A549 (cell line): ENCODE measurements around the gene PTPRJ. TPM values are rescaled to one million over a fixed set of nuclear protein-coding genes. Genes with fewer than 3 reads are reported as not detected.

Experiments used
- ATAC-seq, 2 experiments: fragments of 200-7000 bp in 1 of 2; fragments of >200 bp in 1 of 2; cut with Nextera tagmentation in 1 of 2; cut with Tn5 transposase in 1 of 2; 3 replicates each; pipeline versions ENCODE4 v1.8.0 to v1.9.1; 2018 to 2020; ENCODE audit warnings: mild to moderate bottlenecking in 1 of 2, moderate library complexity in 1 of 2
- CTCF ChIA-PET: fragments of 300-600 bp; sonication (Branson Sonifier 250); formaldehyde crosslinking; extraction: SDS; loops from one replicate; lab custom pipeline; 2021; ENCODE audit warnings: antibody characterized with exemption, inconsistent platforms; lab: Yijun Ruan, JAX
- POLR2A ChIA-PET: fragments of 350-600 bp; formaldehyde crosslinking; extraction: SDS; loops from one replicate; lab custom pipeline; 2021; ENCODE audit warnings: antibody characterized with exemption, inconsistent platforms; lab: Yijun Ruan, JAX
- DNase-seq, 2 experiments: peaks; one replicate each; pipeline versions ENCODE4 v3.0.0 to v3.0.0-alpha.2; 2011 to 2016; ENCODE audit warnings: low read depth in 1 of 2, low spot score in 1 of 2
- FAIRE-seq: peaks from 2 replicates; lab custom pipeline; 2011; peaks lifted over from hg19 to GRCh38; lab: Jason Lieb, UNC
- H3K27ac ChIP-seq, 2 experiments: fragments of >200 bp; sonication (Bioruptor Twin); formaldehyde crosslinking; 3 replicates each; pipeline ENCODE4 v1.5.1; 2016 to 2017
- H3K4me1 ChIP-seq: fragments of >200 bp; sonication (Bioruptor Twin); formaldehyde crosslinking; 3 replicates; pipeline ENCODE4 v1.6.1; 2016
- H3K4me2 ChIP-seq: fragments of >200 bp; sonication (Bioruptor Twin); formaldehyde crosslinking; 3 replicates; pipeline ENCODE4 v1.6.1; 2016
- H3K4me3 ChIP-seq: fragments of >200 bp; sonication (Bioruptor Twin); formaldehyde crosslinking; 3 replicates; pipeline ENCODE4 v1.5.1; 2016
- H3K9me3 ChIP-seq: fragments of >200 bp; sonication (Bioruptor Twin); formaldehyde crosslinking; 3 replicates; pipeline ENCODE4 v1.6.1; 2016
- CBX2 ChIP-seq: fragments of 200-600 bp; sonication (generic); IDR thresholded peaks from 2 replicates; pipeline ENCODE4 v1.6.1; 2016; ENCODE audit warnings: low read depth, mild to moderate bottlenecking, borderline replicate concordance
- CBX8 ChIP-seq: fragments of 200-600 bp; sonication (generic); IDR thresholded peaks from 2 replicates; pipeline ENCODE4 v1.6.1; 2016
- EP300 ChIP-seq, 2 experiments: fragments of >200 bp; sonication (Bioruptor Twin); formaldehyde crosslinking; IDR thresholded peaks; 2 replicates in 1 of 2; 3 replicates in 1 of 2; pipeline ENCODE4 v1.6.1; 2016 to 2017
- GATA3 ChIP-seq: IDR thresholded peaks from 2 replicates; pipeline ENCODE4 v1.6.1; 2012; ENCODE audit warnings: borderline replicate concordance
- HEYL ChIP-seq: fragments of 250-450 bp; sonication (Bioruptor Pico); IDR thresholded peaks from 2 replicates; pipeline ENCODE4 v1.8.0; 2021; ENCODE audit warnings: mild to moderate bottlenecking, moderate library complexity
- HOXB13 ChIP-seq: fragments of 250-450 bp; sonication (Bioruptor Pico); IDR thresholded peaks from 2 replicates; pipeline ENCODE4 v1.5.0; 2020; ENCODE audit warnings: low read depth, mild to moderate bottlenecking, moderate library complexity
- JUNB ChIP-seq: fragments of >200 bp; sonication (Bioruptor Twin); formaldehyde crosslinking; IDR thresholded peaks from 2 replicates; pipeline ENCODE4 v1.6.1; 2016
- KDM1A ChIP-seq: fragments of 200-600 bp; sonication (generic); IDR thresholded peaks from 2 replicates; pipeline ENCODE4 v1.6.1; 2016; ENCODE audit warnings: low read depth, mild to moderate bottlenecking
- MAZ ChIP-seq: fragments of 150-350 bp; IDR thresholded peaks from 2 replicates; pipeline ENCODE4 v1.6.1; 2014; ENCODE audit warnings: antibody characterized with exemption, low read depth, low read length, borderline replicate concordance
- NFE2L2 ChIP-seq: fragments of 150-350 bp; conservative IDR thresholded peaks from 2 replicates; pipeline ENCODE4 v1.6.1; 2014; ENCODE audit warnings: low read length
- NR3C1 ChIP-seq: fragments of >200 bp; sonication (Bioruptor Twin); formaldehyde crosslinking; IDR thresholded peaks from 3 replicates; pipeline ENCODE4 v1.6.1; 2017
- RARB ChIP-seq: fragments of 250-450 bp; sonication (Bioruptor Pico); IDR thresholded peaks from 2 replicates; pipeline ENCODE4 v1.8.0; 2021; ENCODE audit warnings: mild to moderate bottlenecking, moderate library complexity
- RCOR1 ChIP-seq: fragments of 150-350 bp; IDR thresholded peaks from 2 replicates; pipeline ENCODE4 v1.6.1; 2014; ENCODE audit warnings: antibody characterized with exemption, low read length, low read depth
- RFX5 ChIP-seq: fragments of 450-650 bp; IDR thresholded peaks from 2 replicates; pipeline ENCODE4 v1.7.1; 2014; ENCODE audit warnings: antibody characterized with exemption, mild to moderate bottlenecking, moderate library complexity
- RNF2 ChIP-seq: fragments of 200-600 bp; sonication (generic); IDR thresholded peaks from 2 replicates; pipeline ENCODE4 v1.6.1; 2016; ENCODE audit warnings: low read depth, mild to moderate bottlenecking, antibody characterized with exemption, moderate library complexity, borderline replicate concordance
- TP53 ChIP-seq: fragments of 250-450 bp; sonication (Bioruptor Pico); IDR thresholded peaks from 2 replicates; pipeline ENCODE4 v1.5.0; 2021; ENCODE audit warnings: mild to moderate bottlenecking, moderate library complexity
- ZFP36 ChIP-seq: fragments of 450-650 bp; IDR thresholded peaks from 2 replicates; pipeline ENCODE4 v1.6.1; 2014; ENCODE audit warnings: borderline replicate concordance; ENCODE audit not compliant: partially characterized antibody
- WGBS: methylation state at CpG from one replicate; pipeline ENCODE4 v1.1.6; 2017; ENCODE audit errors: missing lambda C conversion rate; 5-methylcytosine and 5-hydroxymethylcytosine counted together
- polyA plus RNA-seq, 4 experiments: library from polyadenylated mRNA; depleted of rRNA in 3 of 4; stranded (reverse); fragments of >200 nt; fragmentation: RNase III in 1 of 4; extraction: RNeasy Plus Mini Kit Qiagen cat#74134 plus additional on column Dnase treatment in 1 of 4; gene quantifications; 2 replicates in 3 of 4; 3 replicates in 1 of 4; pipeline ENCODE4 v1.2.3, GENCODE V29; 2011 to 2017
- TF ChIP-seq, protein P1 (sequence below): fragments of 250-450 bp; sonication (Bioruptor Pico); IDR thresholded peaks from 2 replicates; pipeline ENCODE4 v1.5.0; 2020; ENCODE audit warnings: low read depth, mild to moderate bottlenecking, moderate library complexity
- TF ChIP-seq, protein P2 (sequence below): fragments of 200-600 bp; sonication (generic); IDR thresholded peaks from 2 replicates; pipeline ENCODE4 v1.6.1; 2016; ENCODE audit warnings: antibody characterized with exemption, mild to moderate bottlenecking, moderate library complexity
- TF ChIP-seq, protein P3 (sequence below): fragments of >200 bp; sonication (Bioruptor Twin); formaldehyde crosslinking; IDR thresholded peaks from 2 replicates; pipeline ENCODE4 v1.6.1; 2016

Gene PTPRJ
- polyA plus RNA-seq, 2 of the 4 experiments (the other 2 are of a cell fraction), result 30.3 to 50.5 TPM

DNA sequence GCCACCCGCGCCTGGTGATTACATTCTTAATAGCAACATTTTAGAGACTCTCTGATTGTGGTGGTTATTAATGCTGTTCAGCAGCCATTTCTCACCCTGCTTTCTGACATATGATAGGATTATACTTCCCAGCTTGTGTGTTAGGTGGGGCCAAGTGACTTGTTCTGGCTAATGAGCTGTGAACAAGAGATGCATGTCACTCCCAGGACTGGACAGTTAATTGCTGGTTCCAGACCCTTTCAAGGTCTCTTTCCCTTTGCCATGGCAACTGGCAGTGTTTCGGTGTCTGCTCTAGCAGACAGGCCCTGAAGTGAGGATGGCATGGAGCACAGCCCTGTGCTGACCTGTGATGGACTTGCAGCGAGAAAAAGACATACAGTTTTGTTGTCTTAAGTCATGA is 8.9 kb upstream of the PTPRJ start:
- no peak overlapping the region for H3K4me2 ChIP-seq
- DNase-seq, result no peak
- peak overlapping the region in 1 of 2 experiments; percentile 56; a peak in 3 of 6 replicates for H3K27ac ChIP-seq
- H3K4me3 ChIP-seq, result no peak overlapping the region
- H3K9me3 ChIP-seq, result no peaks in the 10 kb centered on the region
- POLR2A ChIA-PET, result no interaction called here
- FAIRE-seq, result no peak
- H3K4me1 ChIP-seq, result peaks cover 24% of the 10 kb centered on the region
- TF ChIP-seq HOXB13, result no peak
- ATAC-seq, result no peak
- CTCF ChIA-PET, result interaction anchor here (1.1 to 5.3 kb wide), 3 partner anchors 28 to 37 kb away, joined by 3 to 18 read pairs (median 4); no protein-coding TSS in a partner anchor
- 92% methylated on average over 4 of the region's 4 CpGs for WGBS

DNA sequence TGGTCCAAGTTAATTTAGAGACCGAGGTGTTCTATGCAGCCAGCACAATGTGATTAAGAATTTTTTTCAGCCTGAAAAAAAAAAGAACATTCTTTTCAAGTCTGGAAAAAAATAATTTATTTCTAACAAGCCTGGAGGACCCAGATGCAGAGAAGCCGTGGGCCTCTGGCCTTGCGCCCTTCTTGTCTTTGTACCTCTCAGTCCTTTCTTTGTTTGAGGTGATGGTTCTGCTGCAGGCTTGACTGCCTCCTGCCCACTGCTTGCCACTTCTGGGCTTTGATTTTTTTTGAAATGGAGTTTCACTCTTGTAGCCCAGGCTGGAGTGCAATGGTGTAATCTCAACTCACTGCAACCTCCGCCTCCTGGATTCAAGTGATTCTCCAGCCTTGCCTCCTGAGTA is 7.2 kb upstream of the PTPRJ start:
- FAIRE-seq (no peak), DNase-seq (no peak), ATAC-seq (no peak)
- H3K4me3 ChIP-seq, result no peak overlapping the region
- CTCF ChIA-PET, result interaction anchor here (1.0 to 2.5 kb wide), 5 partner anchors 9 to 134 kb away, joined by 3 to 9 read pairs (median 4); no protein-coding TSS in a partner anchor
- peaks cover 30% of the 10 kb centered on the region for H3K4me1 ChIP-seq
- POLR2A ChIA-PET, result no interaction called here
- no peak overlapping the region for H3K4me2 ChIP-seq
- TF ChIP-seq RARB (CRISPR knock-in tag), result no peak
- TF ChIP-seq GATA3, result no peak
- no peak for TF ChIP-seq HEYL (CRISPR knock-in tag)
- TF ChIP-seq ZFP36, result no peak
- TF ChIP-seq TP53 (CRISPR knock-in tag), result no peak
- no peak for TF ChIP-seq NFE2L2
- TF ChIP-seq, protein P1, sequence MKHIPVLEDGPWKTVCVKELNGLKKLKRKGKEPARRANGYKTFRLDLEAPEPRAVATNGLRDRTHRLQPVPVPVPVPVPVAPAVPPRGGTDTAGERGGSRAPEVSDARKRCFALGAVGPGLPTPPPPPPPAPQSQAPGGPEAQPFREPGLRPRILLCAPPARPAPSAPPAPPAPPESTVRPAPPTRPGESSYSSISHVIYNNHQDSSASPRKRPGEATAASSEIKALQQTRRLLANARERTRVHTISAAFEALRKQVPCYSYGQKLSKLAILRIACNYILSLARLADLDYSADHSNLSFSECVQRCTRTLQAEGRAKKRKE (CRISPR knock-in tag), result no peak
- no peak for TF ChIP-seq RFX5
- TF ChIP-seq RCOR1, result no peak
- no peak for TF ChIP-seq JUNB
- TF ChIP-seq MAZ, result no peak
- no peak for TF ChIP-seq EP300 (IDR thresholded peaks at IDR 0.05)
- no peak for TF ChIP-seq CBX8
- TF ChIP-seq KDM1A, result no peak
- TF ChIP-seq, protein P2, sequence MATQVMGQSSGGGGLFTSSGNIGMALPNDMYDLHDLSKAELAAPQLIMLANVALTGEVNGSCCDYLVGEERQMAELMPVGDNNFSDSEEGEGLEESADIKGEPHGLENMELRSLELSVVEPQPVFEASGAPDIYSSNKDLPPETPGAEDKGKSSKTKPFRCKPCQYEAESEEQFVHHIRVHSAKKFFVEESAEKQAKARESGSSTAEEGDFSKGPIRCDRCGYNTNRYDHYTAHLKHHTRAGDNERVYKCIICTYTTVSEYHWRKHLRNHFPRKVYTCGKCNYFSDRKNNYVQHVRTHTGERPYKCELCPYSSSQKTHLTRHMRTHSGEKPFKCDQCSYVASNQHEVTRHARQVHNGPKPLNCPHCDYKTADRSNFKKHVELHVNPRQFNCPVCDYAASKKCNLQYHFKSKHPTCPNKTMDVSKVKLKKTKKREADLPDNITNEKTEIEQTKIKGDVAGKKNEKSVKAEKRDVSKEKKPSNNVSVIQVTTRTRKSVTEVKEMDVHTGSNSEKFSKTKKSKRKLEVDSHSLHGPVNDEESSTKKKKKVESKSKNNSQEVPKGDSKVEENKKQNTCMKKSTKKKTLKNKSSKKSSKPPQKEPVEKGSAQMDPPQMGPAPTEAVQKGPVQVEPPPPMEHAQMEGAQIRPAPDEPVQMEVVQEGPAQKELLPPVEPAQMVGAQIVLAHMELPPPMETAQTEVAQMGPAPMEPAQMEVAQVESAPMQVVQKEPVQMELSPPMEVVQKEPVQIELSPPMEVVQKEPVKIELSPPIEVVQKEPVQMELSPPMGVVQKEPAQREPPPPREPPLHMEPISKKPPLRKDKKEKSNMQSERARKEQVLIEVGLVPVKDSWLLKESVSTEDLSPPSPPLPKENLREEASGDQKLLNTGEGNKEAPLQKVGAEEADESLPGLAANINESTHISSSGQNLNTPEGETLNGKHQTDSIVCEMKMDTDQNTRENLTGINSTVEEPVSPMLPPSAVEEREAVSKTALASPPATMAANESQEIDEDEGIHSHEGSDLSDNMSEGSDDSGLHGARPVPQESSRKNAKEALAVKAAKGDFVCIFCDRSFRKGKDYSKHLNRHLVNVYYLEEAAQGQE, result no peak
- TF ChIP-seq, protein P3, sequence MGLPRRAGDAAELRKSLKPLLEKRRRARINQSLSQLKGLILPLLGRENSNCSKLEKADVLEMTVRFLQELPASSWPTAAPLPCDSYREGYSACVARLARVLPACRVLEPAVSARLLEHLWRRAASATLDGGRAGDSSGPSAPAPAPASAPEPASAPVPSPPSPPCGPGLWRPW, result no peak
- TF ChIP-seq NR3C1, result no peak
- no peak for TF ChIP-seq RNF2
- WGBS, result 97% methylated on average over 4 of the region's 4 CpGs
- H3K27ac ChIP-seq, result peak overlapping the region; percentile 59 to 73; a peak in 4 of 6 replicates
- H3K9me3 ChIP-seq, result no peaks in the 10 kb centered on the region

DNA sequence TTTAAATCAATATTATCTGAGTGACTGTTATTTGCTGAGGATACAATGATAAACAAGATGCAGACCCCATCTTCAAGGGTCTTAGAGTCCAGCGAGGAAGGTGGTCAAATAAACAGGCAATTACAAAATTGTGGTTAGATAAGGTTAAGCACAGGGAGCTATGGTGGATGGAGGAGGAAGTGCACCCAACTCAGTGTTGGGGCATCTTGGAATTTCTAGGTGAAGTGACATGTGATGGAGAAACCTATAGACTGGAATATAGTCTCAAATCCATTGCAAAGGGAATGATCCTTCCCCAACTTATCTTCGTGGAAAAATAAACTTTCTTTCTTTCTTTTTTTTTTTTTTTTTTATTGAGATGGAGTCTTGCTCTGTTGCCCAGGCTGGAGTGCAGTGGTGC is 3.4 kb upstream of the PTPRJ start:
- no peak for TF ChIP-seq NR3C1
- TF ChIP-seq NFE2L2, result no peak
- no peak for TF ChIP-seq CBX2
- no peak for TF ChIP-seq MAZ
- 0 out of 2 replicates have a peak, but pooled peaks have one; percentile 23 for TF ChIP-seq GATA3
- TF ChIP-seq, all 56 proteins: peak for 1
- Histone ChIP-seq H3K27ac (no peak overlapping the region; a peak in 1 of 6 replicates), H3K9me3 (no peaks in the 10 kb centered on the region), H3K4me3 (no peak overlapping the region), H3K4me1 (peaks cover 38% of the 10 kb centered on the region), H3K4me2 (no peak overlapping the region)
- POLR2A ChIA-PET, result no interaction called here
- WGBS, result 38% methylated on average over 2 of the region's 2 CpGs
- CTCF ChIA-PET, result interaction anchor here (0.9 to 3.2 kb wide), 5 partner anchors 12 to 132 kb away, joined by 3 to 24 read pairs (median 5); no protein-coding TSS in a partner anchor
- 0 out of 6 replicates have a peak, but pooled peaks of 1 of the 2 experiments have one; percentile 11 for ATAC-seq
- DNase-seq, result no peak
- FAIRE-seq, result no peak
